DOHH2 (cell line): ENCODE results near the gene YWHAE.
"Not testable (repeated sequence)": the region's sequence is repeated elsewhere in the genome, so short reads cannot be mapped to it uniquely, and the experiment has no call there.

Source experiments
- H3F3A ChIP-seq: fragments of 200-600 bp; sonication (generic), shearing (Covaris generic); 2 replicates; pipeline ENCODE4 v1.6.0; 2016; ENCODE audit warnings: antibody characterized with exemption, mild to moderate bottlenecking; ENCODE audit not compliant: control insufficient read depth, insufficient read depth
- H3K27ac ChIP-seq: fragments of 200-600 bp; sonication (generic); 2 replicates; pipeline ENCODE4 v1.5.1; 2014; ENCODE audit warnings: low read depth, mild to moderate bottlenecking, low read length, moderate library complexity
- H3K27me3 ChIP-seq: fragments of 200-600 bp; sonication (generic); 2 replicates; pipeline ENCODE4 v1.6.1; 2014; ENCODE audit warnings: mild to moderate bottlenecking, low read length, mixed read lengths; ENCODE audit not compliant: control insufficient read depth
- H3K36me3 ChIP-seq: fragments of 200-600 bp; sonication (generic); 2 replicates; pipeline ENCODE4 v1.6.1; 2014; ENCODE audit warnings: mild to moderate bottlenecking, low read length, moderate library complexity, mixed read lengths; ENCODE audit not compliant: control insufficient read depth
- H3K4me1 ChIP-seq: fragments of 200-600 bp; sonication (generic); 2 replicates; pipeline ENCODE4 v1.6.1; 2014; ENCODE audit warnings: mild to moderate bottlenecking, low read length, mixed read lengths; ENCODE audit not compliant: control insufficient read depth
- H3K4me2 ChIP-seq: fragments of 200-600 bp; sonication (generic); 2 replicates; pipeline ENCODE4 v1.6.0; 2014; ENCODE audit warnings: mild to moderate bottlenecking, low read length, moderate library complexity
- H3K4me3 ChIP-seq: fragments of 200-600 bp; sonication (generic); 2 replicates; pipeline ENCODE4 v1.5.1; 2014; ENCODE audit warnings: mild to moderate bottlenecking, low read length, mixed read lengths
- H3K79me2 ChIP-seq: fragments of 200-600 bp; sonication (generic); 2 replicates; pipeline ENCODE4 v1.6.1; 2014; ENCODE audit warnings: mild to moderate bottlenecking, low read length, mixed read lengths; ENCODE audit not compliant: control insufficient read depth
- H3K9me2 ChIP-seq: fragments of 200-600 bp; sonication (generic); replicated peaks from 2 replicates; pipeline ENCODE4 v1.6.1; 2014; ENCODE audit warnings: mild to moderate bottlenecking, low read length, mixed read lengths; ENCODE audit not compliant: control insufficient read depth
- H3K9me3 ChIP-seq: fragments of 200-600 bp; sonication (generic); 2 replicates; pipeline ENCODE4 v1.6.1; 2014; ENCODE audit warnings: antibody characterized with exemption, low read length, mixed read lengths; ENCODE audit not compliant: control insufficient read depth, insufficient read depth
- H4K20me1 ChIP-seq: fragments of 200-600 bp; sonication (generic); 2 replicates; pipeline ENCODE4 v1.6.0; 2014; ENCODE audit warnings: low read depth, mild to moderate bottlenecking, antibody characterized with exemption, low read length, moderate library complexity; ENCODE audit not compliant: control insufficient read depth, insufficient read depth
- CTCF ChIP-seq: fragments of 200-600 bp; sonication (generic); IDR thresholded peaks from one replicate; pipeline ENCODE4 v1.5.1; 2014; ENCODE audit warnings: antibody characterized with exemption, mild to moderate bottlenecking, low read depth, low read length; ENCODE audit not compliant: poor library complexity, severe bottlenecking
- EZH2phosphoT487 ChIP-seq: fragments of 200-600 bp; sonication (generic); IDR thresholded peaks from 2 replicates; pipeline ENCODE4 v1.6.1; 2017; ENCODE audit warnings: borderline replicate concordance, mild to moderate bottlenecking, antibody characterized with exemption, low read length, moderate library complexity, mixed read lengths

YWHAE gene

GRCh38 chr17:1422885-1423284, 22.9 kb upstream of the YWHAE start:
- Histone ChIP-seq H3K4me1 (no peaks in the 10 kb centered on the region), H3K79me2 (peaks cover 24% of the 10 kb centered on the region), H3K9me2 (no peaks in the 10 kb centered on the region), H3F3A (peaks cover 2% of the 10 kb centered on the region), H3K4me3 (no peak overlapping the region), H3K9me3 (no peaks in the 10 kb centered on the region), H3K27ac (no peak overlapping the region), H4K20me1 (no peaks in the 10 kb centered on the region), H3K4me2 (no peak overlapping the region), H3K27me3 (no peaks in the 10 kb centered on the region), H3K36me3 (peaks cover 51% of the 10 kb centered on the region)
- TF ChIP-seq EZH2phosphoT487, result no peak
- no peak for TF ChIP-seq CTCF

GRCh38 chr17:1421470-1421869, 21.4 kb upstream of the YWHAE start:
- Histone ChIP-seq H3K4me2 (no peak overlapping the region), H3K9me2 (no peaks in the 10 kb centered on the region), H3K27ac (no peak overlapping the region), H3K36me3 (peaks cover 50% of the 10 kb centered on the region), H3K4me1 (no peaks in the 10 kb centered on the region), H4K20me1 (no peaks in the 10 kb centered on the region), H3K79me2 (peaks cover 18% of the 10 kb centered on the region), H3K9me3 (no peaks in the 10 kb centered on the region), H3F3A (peaks cover 3% of the 10 kb centered on the region), H3K4me3 (no peak overlapping the region), H3K27me3 (no peaks in the 10 kb centered on the region)
- TF ChIP-seq CTCF (no peak), EZH2phosphoT487 (no peak)

GRCh38 chr17:1420981-1421380, 21.0 kb upstream of the YWHAE start:
- no peak overlapping the region for H3K27ac ChIP-seq
- TF ChIP-seq EZH2phosphoT487, result no peak
- no peak for TF ChIP-seq CTCF
- H3K4me2 ChIP-seq, result no peak overlapping the region
- H3K36me3 ChIP-seq, result peaks cover 45% of the 10 kb centered on the region
- H4K20me1 ChIP-seq, result no peaks in the 10 kb centered on the region
- peaks cover 3% of the 10 kb centered on the region for H3F3A ChIP-seq
- H3K79me2 ChIP-seq, result peaks cover 13% of the 10 kb centered on the region
- no peak overlapping the region for H3K4me3 ChIP-seq
- no peaks in the 10 kb centered on the region for H3K9me3 ChIP-seq
- H3K4me1 ChIP-seq, result no peaks in the 10 kb centered on the region
- no peaks in the 10 kb centered on the region for H3K27me3 ChIP-seq
- H3K9me2 ChIP-seq, result no peaks in the 10 kb centered on the region

- Histone ChIP-seq H3K4me3 (no peak overlapping the region), H3K27me3 (no peaks in the 10 kb centered on the region), H3K9me2 (no peaks in the 10 kb centered on the region), H3K9me3 (no peaks in the 10 kb centered on the region), H3F3A (peaks cover 3% of the 10 kb centered on the region), H3K4me1 (no peaks in the 10 kb centered on the region), H3K36me3 (peaks cover 38% of the 10 kb centered on the region), H3K4me2 (no peak overlapping the region), H4K20me1 (no peaks in the 10 kb centered on the region), H3K27ac (no peak overlapping the region), H3K79me2 (peaks cover 5% of the 10 kb centered on the region)
- TF ChIP-seq EZH2phosphoT487 (no peak), CTCF (no peak)
Measured at GRCh38 chr17:1420163-1420562, 20.1 kb upstream of the YWHAE start.

GRCh38 chr17:1418476-1418875, 18.5 kb upstream of the YWHAE start:
- H3K4me2 ChIP-seq, H3K79me2 ChIP-seq, H3K4me1 ChIP-seq, H3F3A ChIP-seq, H3K27ac ChIP-seq, H3K27me3 ChIP-seq, H3K9me3 ChIP-seq, H3K9me2 ChIP-seq, H4K20me1 ChIP-seq, H3K4me3 ChIP-seq: not testable (repeated sequence)
- H3K36me3 ChIP-seq, result peaks cover 28% of the 10 kb centered on the region
